Activated naive CD8-positive, alpha-beta T cell (primary cell): ENCODE measurements around the gene SOX30.

Experiments used
- H3K27ac Mint-ChIP-seq: one replicate; pipeline ENCODE4 v1.8.0; 2021; ENCODE audit warnings: mixed read lengths
- H3K27me3 Mint-ChIP-seq: one replicate; pipeline ENCODE4 v1.8.0; 2021; ENCODE audit warnings: mixed read lengths
- H3K36me3 Mint-ChIP-seq: one replicate; pipeline ENCODE4 v1.8.0; 2021; ENCODE audit warnings: mixed read lengths
- H3K4me1 Mint-ChIP-seq: one replicate; pipeline ENCODE4 v1.8.0; 2021; ENCODE audit warnings: low read depth, mixed read lengths
- H3K4me3 Mint-ChIP-seq: one replicate; pipeline ENCODE4 v1.8.0; 2021; ENCODE audit warnings: mild to moderate bottlenecking, mixed read lengths
- H3K9me3 Mint-ChIP-seq: one replicate; pipeline ENCODE4 v1.8.0; 2021; ENCODE audit warnings: low read depth, mixed read lengths

Gene SOX30

GRCh38 chr5:157603333-157604190 lies 48.7 kb downstream of the SOX30 start:
- H3K36me3 Mint-ChIP-seq, result no peaks in the 10 kb centered on the region
- peak overlapping the region; percentile 66 for H3K4me3 Mint-ChIP-seq
- H3K27ac Mint-ChIP-seq, result peak overlapping the region; percentile 90
- no peaks in the 10 kb centered on the region for H3K9me3 Mint-ChIP-seq
- H3K4me1 Mint-ChIP-seq, result peaks cover 68% of the 10 kb centered on the region
- no peaks in the 10 kb centered on the region for H3K27me3 Mint-ChIP-seq

GRCh38 chr5:157602505-157602904 lies 49.7 kb downstream of the SOX30 start:
- Mint-ChIP-seq H3K27me3 (no peaks in the 10 kb centered on the region), H3K27ac (peak overlapping the region; percentile 90), H3K36me3 (no peaks in the 10 kb centered on the region), H3K4me1 (peaks cover 66% of the 10 kb centered on the region), H3K9me3 (no peaks in the 10 kb centered on the region), H3K4me3 (peak overlapping the region; percentile 66)

- no peaks in the 10 kb centered on the region for H3K27me3 Mint-ChIP-seq
- H3K27ac Mint-ChIP-seq, result peak overlapping the region; percentile 70
- peaks cover 77% of the 10 kb centered on the region for H3K4me1 Mint-ChIP-seq
- H3K4me3 Mint-ChIP-seq, result no peak overlapping the region
- H3K36me3 Mint-ChIP-seq, result no peaks in the 10 kb centered on the region
- H3K9me3 Mint-ChIP-seq, result no peaks in the 10 kb centered on the region
Observed at GRCh38 chr5:157600252-157600651, 52.0 kb downstream of the SOX30 start.

GRCh38 chr5:157599565-157599964 lies 52.7 kb downstream of the SOX30 start:
- no peaks in the 10 kb centered on the region for H3K9me3 Mint-ChIP-seq
- no peaks in the 10 kb centered on the region for H3K36me3 Mint-ChIP-seq
- no peaks in the 10 kb centered on the region for H3K27me3 Mint-ChIP-seq
- no peak overlapping the region for H3K4me3 Mint-ChIP-seq
- peak overlapping the region; percentile 29 for H3K27ac Mint-ChIP-seq
- peaks cover 77% of the 10 kb centered on the region for H3K4me1 Mint-ChIP-seq

- Mint-ChIP-seq H3K9me3 (no peaks in the 10 kb centered on the region), H3K27ac (peak overlapping the region; percentile 71), H3K27me3 (peaks cover 1% of the 10 kb centered on the region), H3K4me1 (peaks cover 73% of the 10 kb centered on the region), H3K36me3 (peaks cover 1% of the 10 kb centered on the region), H3K4me3 (peak overlapping the region; percentile 49)
Observed at GRCh38 chr5:157598350-157598936, 53.8 kb downstream of the SOX30 start.

- H3K4me1 Mint-ChIP-seq, result peaks cover 70% of the 10 kb centered on the region
- H3K36me3 Mint-ChIP-seq, result peaks cover 2% of the 10 kb centered on the region
- H3K9me3 Mint-ChIP-seq, result no peaks in the 10 kb centered on the region
- H3K4me3 Mint-ChIP-seq, result peak overlapping the region; percentile 25
- peaks cover 3% of the 10 kb centered on the region for H3K27me3 Mint-ChIP-seq
- H3K27ac Mint-ChIP-seq, result no peak overlapping the region
Observed at GRCh38 chr5:157597277-157597676, 55.0 kb downstream of the SOX30 start.

GRCh38 chr5:157596487-157596886 lies 55.8 kb downstream of the SOX30 start:
- H3K36me3 Mint-ChIP-seq, result peaks cover 2% of the 10 kb centered on the region
- H3K27ac Mint-ChIP-seq, result no peak overlapping the region
- H3K4me3 Mint-ChIP-seq, result no peak overlapping the region
- H3K9me3 Mint-ChIP-seq, result no peaks in the 10 kb centered on the region
- H3K4me1 Mint-ChIP-seq, result peaks cover 70% of the 10 kb centered on the region
- H3K27me3 Mint-ChIP-seq, result peaks cover 3% of the 10 kb centered on the region

GRCh38 chr5:157594675-157595459 lies 57.4 kb downstream of the SOX30 start:
- Mint-ChIP-seq H3K4me3 (no peak overlapping the region), H3K27me3 (peaks cover 3% of the 10 kb centered on the region), H3K36me3 (peaks cover 2% of the 10 kb centered on the region), H3K9me3 (no peaks in the 10 kb centered on the region), H3K4me1 (peaks cover 64% of the 10 kb centered on the region), H3K27ac (no peak overlapping the region)

- Mint-ChIP-seq H3K27ac (no peak overlapping the region), H3K27me3 (peaks cover 3% of the 10 kb centered on the region), H3K36me3 (peaks cover 2% of the 10 kb centered on the region), H3K4me3 (no peak overlapping the region), H3K4me1 (peaks cover 60% of the 10 kb centered on the region), H3K9me3 (no peaks in the 10 kb centered on the region)
Observed at GRCh38 chr5:157594257-157594656, 58.0 kb downstream of the SOX30 start.

- Mint-ChIP-seq H3K9me3 (no peaks in the 10 kb centered on the region), H3K27ac (peak overlapping the region; percentile 36), H3K4me1 (peaks cover 50% of the 10 kb centered on the region), H3K27me3 (peaks cover 3% of the 10 kb centered on the region), H3K36me3 (peaks cover 2% of the 10 kb centered on the region), H3K4me3 (no peak overlapping the region)
Observed at GRCh38 chr5:157593052-157593757, 59.0 kb downstream of the SOX30 start.

GRCh38 chr5:157592594-157592993 lies 59.6 kb downstream of the SOX30 start:
- peaks cover 47% of the 10 kb centered on the region for H3K4me1 Mint-ChIP-seq
- H3K36me3 Mint-ChIP-seq, result peaks cover 2% of the 10 kb centered on the region
- H3K27me3 Mint-ChIP-seq, result peaks cover 3% of the 10 kb centered on the region
- H3K9me3 Mint-ChIP-seq, result no peaks in the 10 kb centered on the region
- no peak overlapping the region for H3K4me3 Mint-ChIP-seq
- H3K27ac Mint-ChIP-seq, result peak overlapping the region; percentile 36

- Mint-ChIP-seq H3K27me3 (peaks cover 3% of the 10 kb centered on the region), H3K36me3 (peaks cover 2% of the 10 kb centered on the region), H3K4me1 (peaks cover 26% of the 10 kb centered on the region), H3K9me3 (no peaks in the 10 kb centered on the region), H3K27ac (no peak overlapping the region), H3K4me3 (no peak overlapping the region)
Observed at GRCh38 chr5:157590478-157590877, 61.8 kb downstream of the SOX30 start.

- H3K36me3 Mint-ChIP-seq, result no peaks in the 10 kb centered on the region
- H3K4me1 Mint-ChIP-seq, result peaks cover 10% of the 10 kb centered on the region
- H3K27me3 Mint-ChIP-seq, result no peaks in the 10 kb centered on the region
- H3K27ac Mint-ChIP-seq, result no peak overlapping the region
- H3K4me3 Mint-ChIP-seq, result no peak overlapping the region
- H3K9me3 Mint-ChIP-seq, result no peaks in the 10 kb centered on the region
Observed at GRCh38 chr5:157584628-157585027, 67.6 kb downstream of the SOX30 start.

- no peaks in the 10 kb centered on the region for H3K27me3 Mint-ChIP-seq
- H3K27ac Mint-ChIP-seq, result no peak overlapping the region
- no peak overlapping the region for H3K4me3 Mint-ChIP-seq
- H3K4me1 Mint-ChIP-seq, result peaks cover 18% of the 10 kb centered on the region
- H3K36me3 Mint-ChIP-seq, result no peaks in the 10 kb centered on the region
- no peaks in the 10 kb centered on the region for H3K9me3 Mint-ChIP-seq
Observed at GRCh38 chr5:157582731-157583620, 69.3 kb downstream of the SOX30 start.
